Fibroblast of gingiva (primary cell): ENCODE data around the gene ZNF639.
"Not testable (repeated sequence)": the region's sequence is repeated elsewhere in the genome, so short reads cannot be mapped to it uniquely, and the experiment has no call there.

Experiments
- DNase-seq: peaks from one replicate; pipeline ENCODE4 v3.0.0-alpha.2; 2011; ENCODE audit warnings: low read depth

Gene ZNF639

GRCh38 chr3:179322286-179323196 lies at the start of gene ZNF639:
Gene ZNF639 (plus strand): TSS chr3:179323031. CDS start chr3:179328294, 5,263 bp downstream.
- peak; percentile 87 for DNase-seq

GRCh38 chr3:179274434-179274833 lies 48.4 kb upstream of the ZNF639 start:
- DNase-seq, result not testable (repeated sequence)

GRCh38 chr3:179276001-179276400 lies 46.8 kb upstream of the ZNF639 start:
- DNase-seq, result no peak

- no peak for DNase-seq
These were observed 46.1 kb upstream of the ZNF639 start for GRCh38 chr3:179276743-179277142.

GRCh38 chr3:179278151-179278550 lies 44.7 kb upstream of the ZNF639 start:
- DNase-seq, result no peak

GRCh38 chr3:179278932-179279693 lies 43.7 kb upstream of the ZNF639 start:
- no peak for DNase-seq

GRCh38 chr3:179279837-179280236 lies 43.0 kb upstream of the ZNF639 start:
- DNase-seq, result no peak

- no peak for DNase-seq
These were observed 41.0 kb upstream of the ZNF639 start for GRCh38 chr3:179281825-179282224.

GRCh38 chr3:179286331-179286730 lies 36.5 kb upstream of the ZNF639 start:
- no peak for DNase-seq

- no peak for DNase-seq
These were observed 34.0 kb upstream of the ZNF639 start for GRCh38 chr3:179288845-179289244.

GRCh38 chr3:179289295-179289694 lies 33.5 kb upstream of the ZNF639 start:
- no peak for DNase-seq

GRCh38 chr3:179292450-179292849 lies 30.4 kb upstream of the ZNF639 start:
- DNase-seq, result no peak

GRCh38 chr3:179297971-179298725 lies 24.7 kb upstream of the ZNF639 start:
- DNase-seq, result no peak

- DNase-seq, result no peak
These were observed 23.5 kb upstream of the ZNF639 start for GRCh38 chr3:179299316-179299715.

- DNase-seq, result no peak
These were observed 22.7 kb upstream of the ZNF639 start for GRCh38 chr3:179299999-179300613.

- DNase-seq, result no peak
These were observed 21.2 kb upstream of the ZNF639 start for GRCh38 chr3:179301645-179302044.

- no peak for DNase-seq
These were observed 20.7 kb upstream of the ZNF639 start for GRCh38 chr3:179302111-179302510.

- no peak for DNase-seq
These were observed 18.2 kb upstream of the ZNF639 start for GRCh38 chr3:179304605-179305004.

- not testable (repeated sequence) for DNase-seq
These were observed 15.5 kb upstream of the ZNF639 start for GRCh38 chr3:179307362-179307761.

- no peak for DNase-seq
These were observed 14.8 kb upstream of the ZNF639 start for GRCh38 chr3:179308001-179308400.

- no peak for DNase-seq
These were observed 13.4 kb upstream of the ZNF639 start for GRCh38 chr3:179309225-179310078.
